GM04504 (cell line): ENCODE measurements around the gene POLR2J.
"Not testable (repeated sequence)": the region's sequence is repeated elsewhere in the genome, so short reads cannot be mapped to it uniquely, and the experiment has no call there.

Experiments
- DNase-seq: peaks from one replicate; pipeline ENCODE4 v3.0.0-alpha.2; 2012; ENCODE audit warnings: low read depth

The POLR2J gene

DNA sequence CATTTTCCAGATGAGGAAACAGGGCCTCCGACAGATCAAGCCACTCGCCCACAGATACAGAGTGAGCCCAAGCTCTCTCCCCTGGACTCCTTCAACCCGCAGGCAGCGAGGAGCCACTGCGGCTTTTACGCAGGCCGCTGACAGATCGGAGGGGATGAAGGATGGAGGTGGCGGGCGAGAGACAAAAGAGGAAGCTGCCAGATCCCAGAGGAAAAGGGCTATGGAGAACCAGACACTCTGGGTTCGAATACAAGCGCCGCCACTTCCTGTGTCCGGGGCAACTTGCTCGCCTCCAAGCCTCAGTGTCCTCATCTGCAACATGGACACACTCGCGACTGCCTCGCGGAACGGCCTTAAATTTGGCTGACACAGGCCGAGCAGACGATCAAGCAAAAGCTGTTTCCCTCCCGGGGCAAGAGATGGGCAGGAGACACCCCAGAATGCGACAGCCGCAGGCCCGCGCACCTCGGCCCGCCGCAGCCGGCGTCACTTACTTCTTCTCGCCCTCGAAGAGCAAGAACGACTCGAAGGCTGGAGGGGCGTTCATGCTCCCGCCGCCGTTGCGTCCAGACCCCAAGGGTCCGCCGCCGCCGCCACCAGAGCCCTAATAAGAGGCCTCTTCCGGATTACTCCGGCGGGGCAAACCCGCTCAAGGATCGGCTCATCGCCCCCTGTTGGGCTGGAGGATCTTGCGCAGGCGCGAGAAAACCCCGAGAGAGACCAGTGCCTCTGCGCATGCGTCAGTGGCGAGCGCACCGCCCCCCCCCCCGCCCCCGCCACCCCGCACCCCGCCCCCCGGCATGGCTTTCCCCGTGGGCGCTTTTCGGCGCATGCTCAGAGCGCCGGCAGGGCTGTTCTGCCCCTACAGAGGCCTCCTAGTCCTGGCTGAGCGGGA lies at the start of gene POLR2J:
Gene POLR2J, minus strand, starts transcription at position 609 of the 895 bp plus-strand sequence. Its CDS starts 62 bp downstream, at position 547.
- not testable (repeated sequence) for DNase-seq

DNA sequence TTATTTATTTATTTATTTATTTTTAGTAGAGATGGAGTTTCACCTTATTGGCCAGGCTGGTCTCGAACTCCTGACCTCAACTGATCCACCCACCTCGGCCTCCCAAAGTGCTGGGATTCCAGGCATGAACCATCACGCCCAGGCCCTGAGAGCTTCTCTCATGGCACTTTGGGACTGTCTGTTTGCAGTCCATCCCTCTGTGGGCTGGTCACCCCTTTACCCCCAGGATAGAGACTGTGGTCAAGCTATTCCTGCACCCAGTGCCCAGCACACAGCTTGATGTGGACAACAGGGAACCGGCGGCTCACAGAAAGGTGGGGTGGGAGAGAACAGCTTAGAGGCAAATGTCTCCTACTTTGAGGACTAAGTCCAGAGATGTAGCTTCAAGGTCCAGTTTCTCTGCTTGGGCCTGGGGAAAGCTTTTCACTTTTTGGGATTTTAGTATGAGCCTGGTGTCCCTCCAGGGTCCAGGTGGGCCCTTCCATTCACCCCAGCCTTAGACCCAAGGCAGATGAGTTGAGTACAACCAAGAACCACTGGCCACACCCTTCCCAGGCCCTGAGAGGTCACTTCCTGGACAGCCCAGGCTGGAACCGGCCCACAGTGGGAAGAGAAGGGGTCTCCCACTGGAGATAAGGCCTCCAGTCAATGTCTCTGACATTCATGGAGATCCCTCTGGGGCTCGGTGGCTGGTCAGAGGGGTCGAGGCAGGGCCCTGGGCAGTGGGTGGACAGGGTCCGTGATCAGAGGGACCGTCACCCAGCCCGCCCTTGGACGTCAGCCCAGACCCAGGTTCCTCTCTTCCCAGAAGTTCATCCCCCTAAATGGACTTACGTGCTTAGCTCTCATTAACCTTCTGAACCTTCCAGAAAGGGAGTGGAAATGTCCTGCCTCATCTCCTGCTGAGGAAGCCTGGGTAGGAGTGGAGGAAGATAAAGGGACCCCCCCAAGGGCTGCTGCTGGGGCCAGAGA lies 49.4 kb upstream of the POLR2J start:
- DNase-seq, result not testable (repeated sequence)

DNA sequence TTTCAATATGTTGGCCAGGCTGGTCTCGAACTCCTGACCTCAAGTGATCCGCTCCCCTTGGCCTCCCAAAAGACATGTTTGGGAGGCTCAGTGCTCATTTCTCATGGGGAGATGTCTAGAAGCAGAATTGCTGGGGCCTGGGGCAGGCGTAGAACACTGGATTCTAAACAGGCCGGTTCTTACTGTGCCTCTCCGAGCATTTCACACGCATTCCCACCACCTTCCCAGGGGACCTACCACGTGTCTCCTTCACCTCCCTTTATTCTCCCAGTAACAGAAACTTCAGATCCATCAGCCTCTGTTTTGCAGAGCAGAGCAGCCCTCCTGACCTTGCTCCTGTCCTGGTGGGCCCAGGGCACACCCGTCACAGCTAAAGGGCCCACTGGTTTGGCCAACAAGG lies 48.5 kb upstream of the POLR2J start:
- not testable (repeated sequence) for DNase-seq

DNA sequence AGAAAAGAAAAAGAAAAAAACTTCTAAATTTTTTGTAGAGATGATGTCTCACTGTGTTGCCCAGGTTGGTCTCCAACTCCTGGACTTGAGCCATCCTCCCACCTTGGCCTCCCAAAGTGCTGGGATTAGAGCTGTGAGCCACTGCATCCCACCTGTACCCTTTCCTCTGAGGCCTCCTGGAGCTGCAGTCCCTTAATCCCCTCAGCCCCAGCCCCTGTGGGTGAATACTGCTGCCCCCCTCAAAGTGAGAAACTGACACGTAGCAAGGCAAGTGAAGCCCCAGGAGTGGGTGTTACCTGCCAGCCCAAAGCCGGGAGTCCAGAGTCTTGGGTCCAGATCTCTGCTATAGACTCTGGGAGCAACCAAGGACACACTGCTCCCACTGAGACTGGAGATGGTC lies 46.1 kb upstream of the POLR2J start:
- DNase-seq, result not testable (repeated sequence)

DNA sequence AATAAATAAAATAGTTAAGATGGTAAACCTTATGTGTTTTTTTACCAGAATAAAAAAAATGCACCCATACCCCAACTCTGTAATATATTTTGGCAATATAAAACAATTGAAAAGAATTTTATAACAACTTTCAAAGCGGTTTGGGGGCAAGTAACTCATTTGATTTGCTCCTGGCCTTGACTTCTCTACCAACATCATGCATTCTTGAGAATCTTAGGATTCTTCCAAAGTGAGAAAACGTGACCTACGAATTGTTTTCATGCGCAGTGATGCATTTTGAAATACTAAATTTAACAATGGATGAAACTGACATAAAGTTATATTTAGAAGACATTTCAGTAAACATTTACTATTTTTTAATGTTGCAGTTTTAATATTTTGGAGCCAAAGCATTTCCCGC lies 42.1 kb upstream of the POLR2J start:
- not testable (repeated sequence) for DNase-seq

DNA sequence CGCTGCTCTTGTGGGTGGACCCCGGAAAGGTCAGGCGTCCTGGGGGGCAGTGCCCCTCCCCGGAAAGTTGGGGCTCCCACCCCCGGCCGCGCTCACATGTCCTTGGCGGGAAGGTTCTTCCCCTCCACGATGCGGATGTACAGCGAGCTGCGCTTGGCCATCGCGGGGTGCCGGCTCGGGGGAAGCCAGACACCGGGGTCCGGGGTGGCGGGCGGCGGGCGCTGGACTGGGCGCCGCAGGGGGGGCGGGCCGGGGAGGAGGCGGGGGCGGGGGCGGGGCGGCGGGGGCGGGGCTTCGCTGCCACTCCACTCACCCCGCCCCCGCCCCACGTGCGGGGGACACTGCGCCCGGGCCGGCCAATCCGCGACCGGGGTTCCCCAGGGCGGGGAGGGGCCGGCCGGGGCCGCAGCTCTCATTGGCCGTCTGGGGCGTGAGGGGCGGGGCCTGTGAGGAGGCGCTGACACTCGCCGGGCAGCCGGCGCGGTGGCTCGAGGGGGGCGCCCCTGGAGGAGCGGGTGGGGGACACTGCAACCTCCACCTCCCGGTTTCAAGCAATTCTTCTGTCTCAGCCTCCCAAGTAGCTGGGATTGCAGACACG lies 38.9 kb upstream of the POLR2J start, which contains the start of gene RASA4B:
Gene RASA4B, minus strand, starts transcription at position 228 of the 598 bp plus-strand sequence. Its CDS starts 67 bp downstream, at position 161.
- DNase-seq, result not testable (repeated sequence)

DNA sequence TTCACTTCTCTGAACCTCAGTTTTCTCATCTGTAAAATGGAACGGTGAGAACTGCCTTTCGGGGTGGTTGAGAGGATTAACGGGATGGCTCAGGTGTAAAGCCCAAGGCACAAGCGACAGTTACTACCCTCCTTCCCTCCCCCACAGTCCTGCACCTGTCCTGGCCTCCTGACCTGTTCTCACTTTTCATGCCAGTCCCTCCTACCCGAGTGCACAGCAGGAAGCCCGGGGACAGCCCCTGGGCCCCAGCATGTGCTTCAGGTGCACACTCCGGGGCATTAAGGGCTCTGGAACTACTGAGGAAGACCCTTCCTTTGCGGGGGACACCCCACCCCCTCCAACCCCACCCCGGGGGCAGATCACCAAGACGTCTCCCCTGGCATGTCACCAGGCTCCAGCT lies 38.2 kb upstream of the POLR2J start:
- not testable (repeated sequence) for DNase-seq

DNA sequence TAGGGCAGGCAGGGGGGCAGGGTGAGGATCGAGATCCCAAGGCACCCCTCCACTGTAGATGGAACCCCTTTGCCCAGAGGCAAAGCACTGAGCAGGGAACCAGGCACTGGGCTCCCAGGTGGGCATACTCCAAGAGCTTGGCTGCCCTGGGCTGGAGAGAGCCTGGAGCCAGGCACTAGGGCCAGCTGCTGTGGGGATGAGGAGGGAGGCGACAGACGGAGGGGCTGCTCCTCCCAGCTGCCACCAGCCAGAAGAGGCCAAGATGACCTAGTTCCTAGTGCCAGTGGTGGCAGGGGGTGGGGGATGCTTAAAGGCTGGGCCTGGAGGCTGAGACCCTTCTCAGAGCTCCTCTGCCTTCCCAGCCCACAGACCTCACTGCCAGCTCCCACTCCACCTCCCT lies 37.2 kb upstream of the POLR2J start:
- DNase-seq, result not testable (repeated sequence)

DNA sequence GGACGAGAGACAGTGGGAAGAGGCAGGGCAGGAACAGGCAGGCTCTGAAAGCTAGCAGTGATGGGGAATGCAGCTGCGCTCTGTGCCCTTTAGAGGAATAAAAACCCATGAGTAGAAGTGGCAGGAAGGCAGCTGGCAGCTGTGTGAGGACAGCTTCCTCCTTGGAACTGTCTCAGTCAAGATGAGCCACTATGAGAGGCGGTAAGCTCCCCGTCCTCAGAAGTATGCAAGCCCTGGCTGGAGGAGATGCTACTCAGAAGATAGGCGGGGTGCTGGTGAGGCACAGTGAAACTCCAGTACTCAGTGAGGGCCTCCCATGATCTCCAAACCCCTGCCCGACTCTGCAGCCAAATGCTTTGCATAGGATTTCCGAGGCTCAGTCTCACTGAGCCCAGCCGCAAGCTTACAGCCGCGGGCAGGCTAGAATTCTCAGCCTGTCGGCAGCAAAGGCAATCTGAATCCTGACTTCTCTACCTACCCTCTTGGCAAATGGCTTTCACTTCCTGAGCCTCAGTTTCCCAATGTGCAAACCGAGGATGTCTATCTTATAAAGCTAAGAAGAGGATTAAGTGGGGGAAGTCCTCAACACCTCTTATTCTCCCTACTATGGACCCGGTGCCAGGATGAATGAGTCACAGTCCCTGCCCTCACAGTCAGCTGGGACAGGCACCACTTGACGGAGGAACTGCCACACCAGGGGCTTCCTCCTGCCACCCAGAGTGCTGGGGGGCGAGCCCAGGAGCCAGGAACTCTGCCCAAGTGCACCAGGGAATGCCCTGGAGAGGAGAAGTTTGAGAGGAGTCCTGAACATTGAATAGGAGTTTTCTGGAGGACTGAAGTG lies 36.4 kb upstream of the POLR2J start:
- DNase-seq, result not testable (repeated sequence)

DNA sequence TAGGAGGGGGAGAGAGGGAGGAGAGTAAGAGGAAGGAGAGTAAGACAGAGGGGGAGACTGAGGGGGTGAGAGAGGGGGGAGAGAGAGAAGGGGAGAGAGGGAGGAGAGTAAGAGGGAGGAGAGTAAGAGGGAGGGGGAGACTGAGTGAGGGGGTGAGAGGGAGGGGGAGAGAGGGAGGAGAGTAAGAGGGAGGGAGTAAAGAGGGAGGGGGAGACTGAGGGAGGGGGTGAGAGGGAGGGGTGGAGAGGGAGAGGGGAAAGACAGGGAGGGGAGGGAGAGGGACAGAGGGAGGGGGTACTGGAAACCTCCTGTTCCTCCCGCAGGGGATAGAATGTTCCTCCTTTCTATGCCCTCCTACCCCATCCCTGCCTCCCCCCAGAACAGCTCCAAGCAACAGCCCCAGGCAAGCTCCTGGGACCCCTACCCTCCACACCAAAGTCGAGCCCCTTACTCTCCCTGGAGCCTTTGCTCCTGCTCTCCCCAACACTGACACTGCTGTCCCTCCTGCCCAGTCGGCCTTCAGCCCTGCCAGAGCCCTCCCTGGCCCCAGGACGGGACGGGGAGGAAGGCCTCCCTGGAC lies 34.0 kb upstream of the POLR2J start:
- DNase-seq, result peak; percentile 32

DNA sequence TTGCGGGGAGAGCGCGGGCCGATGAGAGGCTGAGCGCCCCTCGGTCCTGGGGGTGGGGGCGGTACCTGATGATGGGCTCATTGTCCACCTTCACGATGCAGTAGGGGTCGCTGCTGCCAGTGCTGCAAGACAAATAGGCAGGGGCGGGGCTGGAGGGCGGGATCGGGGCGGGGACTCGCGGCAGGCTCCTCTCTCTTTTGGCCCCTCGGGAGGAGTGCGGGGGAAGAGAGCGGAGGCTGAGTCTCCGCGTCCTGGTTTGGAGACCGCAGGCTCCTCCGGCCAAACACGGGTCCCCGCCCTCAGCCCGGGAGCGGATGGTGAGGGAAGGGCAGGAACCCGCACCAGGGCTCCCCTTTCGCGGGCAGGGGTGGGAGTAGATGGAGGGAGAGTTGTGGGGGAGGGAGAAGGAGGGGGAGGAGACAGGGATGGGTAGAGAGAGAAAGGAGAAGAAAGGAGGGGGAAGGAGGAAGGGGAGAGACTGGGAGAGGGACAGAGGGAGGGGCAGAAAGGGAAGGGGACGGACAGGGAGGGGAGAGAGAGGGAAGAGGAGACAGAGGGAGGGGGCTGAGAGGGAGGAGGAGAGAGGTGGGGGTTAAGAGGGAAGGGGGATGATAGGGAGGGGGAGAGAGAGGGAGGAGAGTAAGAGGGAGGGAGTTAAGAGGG lies 33.3 kb upstream of the POLR2J start:
- DNase-seq, result not testable (repeated sequence)

DNA sequence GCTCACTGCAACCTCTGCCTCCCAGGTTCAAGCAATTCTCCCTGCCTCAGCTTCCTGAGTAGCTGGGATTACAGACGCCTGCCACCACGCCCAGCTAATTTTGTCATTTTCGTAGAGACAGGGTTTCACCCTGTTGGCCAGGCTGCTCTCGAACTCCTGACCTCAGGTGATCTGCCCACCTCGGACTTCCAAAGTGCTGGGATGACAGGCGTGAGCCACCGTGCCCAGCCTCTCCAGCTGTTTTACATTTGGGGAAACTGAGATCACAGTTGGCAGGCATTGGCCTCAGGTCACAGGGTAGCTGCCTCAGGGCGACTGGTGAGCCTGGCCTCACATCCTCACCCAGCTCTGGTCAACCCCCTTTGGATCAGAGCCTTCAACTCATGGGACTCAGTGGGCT lies 31.9 kb upstream of the POLR2J start:
- not testable (repeated sequence) for DNase-seq

DNA sequence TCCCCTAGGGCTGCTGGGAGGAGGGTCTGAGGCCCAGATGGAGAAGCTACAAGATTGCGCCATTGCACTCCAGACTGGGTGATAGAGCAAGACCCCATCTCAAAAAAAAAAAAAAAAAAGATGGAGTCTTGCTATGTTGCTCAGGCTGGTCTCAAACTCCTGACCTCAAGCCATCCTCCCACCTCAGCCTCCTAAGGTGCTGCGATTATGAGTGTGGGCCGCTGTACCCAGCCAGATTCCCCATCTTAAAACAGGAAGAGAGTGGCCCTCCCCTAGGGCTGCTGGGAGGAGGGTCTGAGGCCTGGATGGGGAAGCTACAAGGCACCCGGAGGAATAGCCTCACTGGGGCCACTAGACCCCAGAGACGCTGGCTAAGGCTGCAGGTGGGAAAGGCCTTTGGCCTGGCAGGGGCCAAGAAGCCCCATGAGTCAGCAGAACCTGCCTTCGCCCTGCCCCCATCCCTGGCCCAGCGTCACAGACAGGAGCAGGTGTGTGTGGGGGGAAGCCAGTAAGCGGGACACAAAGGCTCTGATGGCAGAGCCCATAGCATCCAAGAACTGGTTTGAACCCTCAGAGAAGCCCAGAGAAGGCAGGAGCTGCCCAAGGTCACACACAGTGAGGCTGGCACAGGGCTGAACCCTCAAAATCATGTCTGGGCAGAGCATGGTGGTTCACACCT lies 28.8 kb upstream of the POLR2J start:
- DNase-seq, result not testable (repeated sequence)

DNA sequence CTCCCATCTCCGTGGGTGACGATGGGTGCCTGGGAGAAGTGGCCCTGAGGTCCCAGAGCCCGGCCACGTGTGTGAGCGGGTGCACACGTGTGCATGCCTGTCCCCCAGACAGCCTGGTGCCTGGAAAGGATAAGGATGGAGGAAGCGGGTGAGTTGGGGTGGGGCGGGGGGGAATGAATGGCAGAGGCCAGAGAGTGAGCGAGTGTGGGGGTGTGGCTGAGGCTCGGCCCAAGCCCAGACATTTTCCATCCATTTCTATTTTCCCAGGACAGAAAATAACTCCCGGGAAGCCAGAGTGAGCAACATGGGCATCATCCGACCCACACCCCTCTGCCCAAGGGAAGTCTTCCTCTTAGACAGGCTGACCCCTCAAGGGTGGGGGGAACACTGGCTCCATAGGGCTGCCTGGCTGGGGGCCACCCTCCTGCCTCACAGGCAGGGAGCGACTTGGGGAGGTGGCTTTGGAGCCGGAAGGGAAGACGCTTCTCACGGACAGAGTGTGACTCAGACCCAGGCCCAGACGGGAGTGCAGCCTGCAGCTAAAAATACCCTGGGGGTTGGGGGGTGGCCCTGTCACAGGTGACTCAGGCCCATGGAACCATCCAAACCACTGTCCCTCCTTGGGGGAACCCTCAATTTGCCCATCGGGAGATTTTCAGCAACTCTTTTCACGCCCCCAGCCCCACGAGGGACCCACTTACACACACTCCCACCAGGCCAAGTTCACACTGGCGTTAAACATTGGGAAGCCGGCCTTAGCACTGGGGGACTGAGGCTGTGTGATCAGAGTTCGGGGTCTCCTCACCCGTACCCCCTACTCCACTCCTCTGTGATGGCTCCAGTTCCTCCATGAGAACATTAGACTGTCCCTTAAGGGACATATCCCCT lies 26.8 kb upstream of the POLR2J start:
- not testable (repeated sequence) for DNase-seq

DNA sequence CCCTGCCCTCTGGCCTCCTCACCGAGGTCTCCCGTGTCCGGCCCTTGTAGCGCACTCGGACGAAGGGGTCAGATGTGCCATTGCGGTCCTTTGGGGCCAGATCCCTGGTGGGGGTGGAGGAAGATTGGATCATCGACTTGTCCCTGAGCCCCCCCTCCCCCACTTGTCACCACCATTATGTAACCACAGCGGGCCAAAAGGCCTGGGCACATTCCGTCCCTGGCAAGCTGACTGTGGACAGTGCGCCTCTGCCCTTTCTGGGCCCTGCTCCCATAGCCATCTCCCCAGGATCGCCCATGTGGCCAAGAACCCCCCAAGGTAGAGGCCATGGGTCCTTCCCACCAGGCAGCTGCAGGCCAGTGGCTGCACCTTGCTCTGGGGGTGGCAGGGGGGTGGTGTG lies 24.4 kb upstream of the POLR2J start:
- DNase-seq, result not testable (repeated sequence)

DNA sequence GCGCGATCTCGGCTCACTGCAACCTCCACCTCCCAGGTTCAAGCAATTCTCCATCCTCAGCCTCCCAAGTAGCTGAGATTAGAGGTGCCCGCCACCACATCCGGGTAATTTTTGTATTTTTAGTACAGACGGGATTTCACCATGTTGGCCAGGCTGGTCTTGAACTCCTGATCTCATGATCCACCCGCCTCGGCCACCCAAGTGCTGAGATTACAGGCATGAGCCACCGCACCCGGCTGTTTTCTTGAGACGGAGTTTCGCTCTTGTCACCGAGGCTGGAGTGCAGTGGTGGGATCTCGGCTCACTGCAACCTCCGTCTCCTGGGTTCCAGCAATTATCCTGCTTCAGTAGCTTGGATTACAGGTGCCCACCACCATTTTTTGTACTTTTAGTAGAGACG lies 19.6 kb upstream of the POLR2J start:
- not testable (repeated sequence) for DNase-seq

DNA sequence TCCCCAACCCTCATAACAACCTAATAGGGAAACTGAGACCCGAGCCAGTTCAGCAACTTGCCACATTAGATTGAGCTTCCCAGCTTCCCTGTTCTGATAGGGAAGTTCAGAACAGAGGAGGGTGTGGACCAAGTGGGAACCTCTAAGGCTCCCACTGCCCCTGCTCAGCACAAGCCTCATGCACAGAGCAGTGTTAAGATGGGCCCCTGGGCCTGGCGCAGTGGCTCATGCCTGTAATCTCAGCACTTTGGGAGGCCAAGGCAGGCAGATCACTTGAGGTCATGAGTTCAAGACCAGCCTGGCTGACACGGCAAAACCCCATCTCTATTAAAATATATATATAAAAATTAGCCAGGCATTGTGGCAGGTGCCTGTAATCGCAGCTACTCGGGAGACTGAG lies 18.6 kb upstream of the POLR2J start:
- not testable (repeated sequence) for DNase-seq

DNA sequence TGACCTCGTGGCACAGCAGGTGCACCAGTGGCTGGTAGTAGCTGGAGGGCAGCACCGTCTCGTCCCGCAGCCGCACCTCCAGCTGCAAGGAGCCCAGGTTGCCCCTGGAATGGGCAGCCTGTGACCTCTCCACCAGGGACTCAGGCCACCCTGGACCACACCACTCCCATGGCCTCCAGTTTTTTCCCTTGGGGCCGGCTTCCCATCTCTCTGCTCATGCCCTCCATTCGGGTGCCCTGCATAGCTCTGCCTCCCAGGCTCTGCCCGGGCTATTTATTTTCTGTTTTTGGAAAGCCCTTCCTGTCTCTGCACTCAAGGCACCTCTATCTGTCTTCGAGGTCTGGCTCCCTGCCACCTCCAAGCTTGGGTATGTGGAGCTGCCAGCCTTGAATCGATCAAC lies 18.1 kb upstream of the POLR2J start:
- DNase-seq, result not testable (repeated sequence)
